HG03060 (cell line): ENCODE results near the gene POFUT2.
"Not testable (repeated sequence)": the region's sequence is repeated elsewhere in the genome, so short reads cannot be mapped to it uniquely, and the experiment has no call there.

Experiments
- ATAC-seq: cut with Tn5 transposase; IDR thresholded peaks from one replicate; pipeline ENCODE4 v1.9.1; 2021; ENCODE audit warnings: low read depth, moderate number of reproducible peaks; ENCODE audit not compliant: unreplicated experiment

POFUT2 gene

DNA sequence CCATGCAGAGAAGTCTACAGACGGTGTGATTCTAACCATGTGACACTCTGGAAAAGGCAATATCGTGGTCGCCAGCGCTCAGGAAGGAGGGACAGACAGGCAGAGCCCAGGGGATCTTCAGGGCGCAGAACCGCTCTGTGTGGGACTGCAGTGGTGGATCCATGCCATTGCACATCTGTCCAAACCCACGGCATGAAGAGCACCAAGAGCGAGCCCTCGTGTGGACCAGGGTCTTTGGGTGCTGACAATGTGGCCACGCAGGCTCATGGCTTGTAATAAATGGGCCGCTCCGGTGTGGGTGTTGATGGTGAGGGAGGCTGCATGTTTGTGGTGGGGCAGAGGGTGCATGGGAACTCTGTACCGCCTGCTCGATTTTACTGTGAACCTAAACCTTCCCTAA, 25.3 kb upstream of the POFUT2 start:
- ATAC-seq: no peak

DNA sequence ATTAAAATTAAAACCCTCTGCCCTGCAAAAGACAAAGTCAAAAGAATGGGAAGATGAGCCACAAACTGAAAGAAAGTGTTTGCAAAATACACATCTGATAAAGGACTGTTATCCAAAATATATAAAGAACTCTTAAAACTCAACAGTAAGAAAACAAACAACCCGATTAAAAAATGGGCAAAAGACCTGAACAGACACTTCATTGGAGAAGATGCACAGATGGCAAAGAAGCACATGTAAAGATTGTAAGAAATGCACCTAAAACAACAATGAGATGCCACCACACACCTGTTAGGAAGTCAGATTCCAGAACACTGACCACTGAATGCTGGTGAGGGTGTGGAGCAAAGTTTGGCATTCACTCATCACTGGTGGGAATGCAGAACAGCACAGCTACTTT, 24.6 kb upstream of the POFUT2 start:
- ATAC-seq: no peak

DNA sequence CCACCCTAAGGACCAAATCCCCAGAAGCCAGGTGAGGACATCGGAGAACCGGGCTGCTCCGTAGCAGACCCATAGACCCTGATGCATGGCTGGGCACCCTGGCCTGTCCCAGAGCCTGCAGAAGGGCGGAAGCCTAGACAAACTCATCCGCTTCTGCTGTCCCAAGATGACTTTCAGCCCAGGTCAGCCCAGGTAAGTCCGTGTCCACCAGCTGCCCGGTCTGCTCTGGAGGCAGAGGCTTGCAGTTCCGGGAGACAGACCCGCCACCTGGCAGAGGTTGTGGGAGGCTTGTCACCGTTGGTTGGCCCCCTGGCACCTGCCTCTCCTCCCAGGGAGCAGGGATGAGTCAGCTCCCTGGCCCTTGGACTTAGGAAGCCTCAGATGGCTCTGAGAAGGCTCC, 22.8 kb upstream of the POFUT2 start:
- ATAC-seq: no peak

DNA sequence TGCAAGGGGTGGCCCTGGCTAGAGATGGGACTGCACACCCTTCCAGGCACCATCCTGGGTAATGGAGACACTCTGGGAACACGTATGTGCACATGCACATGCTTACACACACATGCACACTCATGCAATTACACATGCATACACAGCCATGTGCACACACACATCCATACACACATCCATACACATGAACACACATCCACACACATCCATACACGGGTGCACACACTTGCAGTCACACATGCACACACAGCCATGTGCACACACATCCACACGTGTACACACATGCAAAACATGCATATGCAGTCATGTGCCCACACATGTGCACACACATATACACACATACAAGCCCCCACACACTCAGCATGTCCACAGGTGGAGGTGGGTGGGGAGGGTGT, 22.3 kb upstream of the POFUT2 start:
- ATAC-seq: no peak

DNA sequence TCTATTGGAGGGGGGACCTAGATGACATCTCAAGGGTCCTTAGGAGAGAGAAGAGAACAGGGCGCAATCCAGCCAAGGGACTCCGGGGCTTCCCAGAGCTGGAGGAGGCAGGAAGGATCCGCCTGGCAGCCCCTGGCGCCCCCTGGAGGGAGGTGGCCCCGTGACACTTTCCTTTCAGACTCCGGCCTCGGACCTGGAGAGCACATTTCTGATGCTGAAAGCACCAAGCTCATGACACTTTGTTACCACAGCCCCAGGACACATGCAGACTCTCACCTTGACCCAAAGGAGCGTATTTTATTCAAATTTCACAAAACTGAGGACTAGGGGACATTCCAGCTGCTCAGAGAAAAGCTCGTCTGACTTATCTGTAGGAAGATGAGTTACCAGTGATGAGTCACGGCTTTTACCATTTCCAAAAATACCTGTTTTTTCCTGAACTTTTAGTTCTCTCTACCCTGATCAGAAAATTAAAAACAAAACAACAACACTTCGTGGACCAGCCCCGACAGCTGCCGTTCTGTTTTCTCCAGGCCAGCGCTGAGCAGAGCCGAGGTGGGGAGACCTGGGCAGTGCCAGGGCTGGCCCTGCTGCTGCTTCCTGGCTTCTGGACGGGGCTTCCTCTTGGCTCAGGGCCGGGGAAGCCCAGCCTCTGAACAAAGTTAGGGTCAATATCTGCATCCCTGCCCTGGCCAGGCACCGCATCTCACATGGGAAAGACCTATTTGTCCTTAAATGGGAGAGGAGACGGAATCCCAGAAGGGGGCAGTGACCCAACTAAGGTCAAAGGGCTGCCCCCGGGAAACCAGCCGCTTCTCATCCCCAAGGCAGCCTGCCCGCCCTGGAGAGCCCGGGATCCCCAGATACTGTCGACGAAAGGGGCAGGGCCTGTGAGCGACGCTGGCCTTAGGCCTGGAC, 21.6 kb upstream of the POFUT2 start:
- no peak for ATAC-seq

DNA sequence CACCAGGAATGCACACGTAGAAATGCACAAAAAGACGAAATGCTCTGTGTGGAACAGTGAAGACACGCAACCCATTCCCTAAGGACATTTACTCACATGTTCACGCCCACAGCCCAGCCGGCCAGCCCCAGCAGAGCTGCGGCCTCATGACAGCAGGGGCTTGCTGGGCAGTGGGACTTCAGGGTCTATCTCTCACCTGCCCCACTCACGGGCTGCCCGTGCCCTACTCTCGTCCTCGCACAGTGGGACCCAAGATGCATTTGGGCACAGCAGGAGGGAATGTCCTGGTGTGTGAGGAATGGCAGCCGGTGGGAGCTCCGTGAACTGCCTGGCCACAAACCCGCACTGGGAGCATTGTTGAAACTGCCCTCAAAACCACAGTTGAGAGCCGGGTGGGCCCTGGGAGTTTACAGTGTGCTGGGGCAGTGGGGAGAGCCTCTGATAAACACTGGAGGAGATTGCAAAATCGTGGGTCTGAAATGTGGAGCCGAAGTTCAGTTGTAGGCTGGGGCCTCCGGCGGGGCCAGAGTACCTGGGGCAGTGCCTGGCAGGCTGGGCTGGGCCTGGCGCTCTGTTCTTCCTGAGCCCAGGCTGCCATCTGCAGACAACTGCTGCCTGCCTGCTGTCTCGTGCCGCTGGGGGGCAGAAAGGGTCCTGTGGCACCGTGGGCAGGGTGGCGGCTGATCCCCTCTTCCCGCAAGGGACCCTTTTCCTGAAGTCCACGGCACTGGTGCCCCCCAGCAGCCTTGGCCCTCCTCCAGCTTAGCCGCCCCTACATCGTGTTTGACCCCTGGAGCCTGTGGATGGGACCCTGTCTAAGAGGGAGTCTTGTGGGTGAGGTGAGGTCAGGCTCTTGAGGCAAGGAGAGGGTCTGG, 20.7 kb upstream of the POFUT2 start:
- ATAC-seq: no peak

DNA sequence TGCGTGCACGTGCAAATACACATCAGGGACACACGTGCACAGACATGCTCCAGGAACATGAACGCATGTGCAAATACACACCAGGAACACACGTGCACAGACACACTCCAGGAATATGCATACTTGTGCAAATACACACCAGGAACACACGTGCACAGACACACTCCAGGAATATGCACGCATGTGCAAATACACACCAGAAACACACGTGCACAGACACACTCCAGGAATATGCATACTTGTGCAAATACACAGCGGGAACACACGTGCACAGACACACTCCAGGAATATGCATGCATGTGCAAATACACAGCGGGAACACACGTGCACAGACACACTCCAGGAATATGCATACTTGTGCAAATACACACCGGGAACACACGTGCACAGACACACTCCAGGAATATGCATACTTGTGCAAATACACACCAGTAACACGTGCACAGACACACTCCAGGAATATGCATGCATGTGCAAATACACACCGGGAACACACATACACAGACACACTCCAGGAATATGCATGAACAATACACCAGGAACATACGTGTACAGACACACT, 20.0 kb upstream of the POFUT2 start:
- not testable (repeated sequence) for ATAC-seq

DNA sequence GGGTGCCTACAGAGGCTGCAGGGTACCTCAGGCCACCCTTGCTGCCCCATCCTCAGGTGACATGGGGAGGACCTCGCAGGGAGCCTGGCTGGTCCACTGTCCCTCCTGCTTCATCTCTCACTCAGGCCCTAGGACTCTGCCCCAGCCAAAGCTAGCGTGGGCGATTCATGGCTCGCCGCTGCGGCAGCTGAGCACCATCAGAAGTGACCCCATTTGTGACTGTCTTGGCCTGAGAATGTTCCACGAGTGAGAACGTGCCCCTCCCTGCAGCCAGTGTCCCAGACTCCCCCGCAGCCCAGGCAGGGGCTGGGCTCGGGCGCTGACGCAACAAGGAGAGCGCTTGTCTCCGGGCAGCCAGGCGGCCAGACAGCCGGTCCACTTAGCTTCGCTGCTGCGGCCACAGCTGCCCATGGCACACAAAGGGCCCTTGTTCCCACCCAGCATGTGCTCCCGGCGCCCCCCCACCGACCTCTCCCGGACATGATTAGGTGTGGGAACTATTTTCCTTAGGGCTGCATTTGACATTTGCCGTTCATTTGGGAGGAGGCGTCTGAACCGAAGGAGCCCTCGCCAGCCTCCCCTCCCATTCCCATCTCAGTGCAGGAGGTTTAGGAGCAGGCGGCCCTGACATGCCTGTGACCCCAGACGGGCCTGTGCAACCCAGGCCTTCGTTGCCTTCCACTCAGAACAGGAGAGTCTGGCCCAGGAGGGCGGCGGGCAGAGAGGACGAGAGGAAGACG, 19.3 kb upstream of the POFUT2 start:
- ATAC-seq: no peak

DNA sequence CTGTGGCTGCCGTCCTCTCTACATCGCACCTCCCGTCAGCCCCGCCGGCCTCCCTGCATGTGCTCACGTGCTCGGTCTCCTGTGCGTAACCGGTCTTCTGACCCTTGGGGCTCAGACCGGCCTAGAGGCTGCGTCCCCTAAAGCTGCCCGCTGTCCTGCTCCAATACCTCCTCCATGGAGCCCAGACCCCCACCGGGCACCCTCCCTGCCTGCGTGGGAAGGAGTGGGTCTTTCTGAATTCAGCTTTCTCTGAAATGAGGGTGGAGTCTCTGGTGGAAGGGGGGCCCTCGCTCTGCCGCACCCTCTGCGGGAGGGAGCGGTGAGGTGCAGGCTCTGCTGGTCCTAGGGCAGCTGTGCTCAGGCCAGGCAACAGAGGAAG, 18.7 kb upstream of the POFUT2 start:
- ATAC-seq: no peak

DNA sequence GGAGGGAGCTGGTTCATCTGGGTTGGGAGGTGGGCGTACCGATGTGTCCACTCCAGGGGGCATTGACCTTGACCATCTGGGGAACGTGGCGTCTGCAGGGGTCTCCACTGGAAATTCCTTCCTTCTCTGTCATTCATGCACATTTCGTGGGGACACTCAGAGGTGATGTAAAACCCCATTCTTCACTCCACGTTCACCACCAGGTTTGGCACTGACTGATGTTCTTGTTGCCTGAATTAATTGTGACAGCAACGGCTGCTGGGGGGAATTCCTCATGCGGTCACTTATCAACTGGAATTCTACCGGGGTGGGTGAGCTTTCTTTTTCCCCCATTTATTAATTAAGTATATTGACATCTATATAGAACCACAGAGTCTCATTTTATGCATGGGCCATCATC, 18.1 kb upstream of the POFUT2 start:
- no peak for ATAC-seq

DNA sequence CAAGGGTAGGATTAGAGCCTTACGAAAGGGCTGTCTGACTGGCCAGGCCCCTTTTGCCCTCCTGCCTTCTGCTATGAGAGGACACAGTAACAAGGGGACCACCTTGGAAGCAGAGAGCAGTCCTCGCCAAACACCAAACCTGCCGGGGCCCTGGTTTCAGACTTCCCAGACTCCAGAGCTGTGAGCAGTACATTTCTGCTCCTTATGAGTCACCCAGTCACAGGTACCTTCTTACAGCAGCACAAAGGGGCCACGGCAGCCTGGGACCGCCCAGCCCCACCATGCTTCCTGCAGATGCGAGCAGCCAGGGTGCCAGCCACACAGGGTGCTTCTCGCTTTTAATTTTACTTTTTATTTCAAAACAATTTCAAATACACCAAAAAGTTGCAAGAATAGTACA, 17.2 kb upstream of the POFUT2 start:
- ATAC-seq: no peak

DNA sequence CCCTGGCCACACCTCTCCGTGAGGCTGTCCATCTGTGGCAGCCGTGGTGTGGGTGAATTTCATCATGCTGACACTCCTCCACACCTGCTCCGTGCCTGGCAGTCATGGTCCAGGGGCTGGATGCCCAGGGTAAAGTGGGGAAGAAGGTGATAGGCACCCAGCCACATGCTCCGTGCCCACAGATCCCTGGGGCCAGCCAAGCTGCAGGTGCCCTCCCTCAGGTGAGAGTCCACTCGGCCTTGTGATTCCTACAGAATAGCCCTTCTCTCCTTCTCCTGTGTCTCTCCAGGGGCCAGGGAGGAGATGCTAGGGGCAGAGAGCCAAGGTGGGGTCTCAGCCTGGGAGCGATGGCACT, 16.8 kb upstream of the POFUT2 start:
- ATAC-seq: no peak

DNA sequence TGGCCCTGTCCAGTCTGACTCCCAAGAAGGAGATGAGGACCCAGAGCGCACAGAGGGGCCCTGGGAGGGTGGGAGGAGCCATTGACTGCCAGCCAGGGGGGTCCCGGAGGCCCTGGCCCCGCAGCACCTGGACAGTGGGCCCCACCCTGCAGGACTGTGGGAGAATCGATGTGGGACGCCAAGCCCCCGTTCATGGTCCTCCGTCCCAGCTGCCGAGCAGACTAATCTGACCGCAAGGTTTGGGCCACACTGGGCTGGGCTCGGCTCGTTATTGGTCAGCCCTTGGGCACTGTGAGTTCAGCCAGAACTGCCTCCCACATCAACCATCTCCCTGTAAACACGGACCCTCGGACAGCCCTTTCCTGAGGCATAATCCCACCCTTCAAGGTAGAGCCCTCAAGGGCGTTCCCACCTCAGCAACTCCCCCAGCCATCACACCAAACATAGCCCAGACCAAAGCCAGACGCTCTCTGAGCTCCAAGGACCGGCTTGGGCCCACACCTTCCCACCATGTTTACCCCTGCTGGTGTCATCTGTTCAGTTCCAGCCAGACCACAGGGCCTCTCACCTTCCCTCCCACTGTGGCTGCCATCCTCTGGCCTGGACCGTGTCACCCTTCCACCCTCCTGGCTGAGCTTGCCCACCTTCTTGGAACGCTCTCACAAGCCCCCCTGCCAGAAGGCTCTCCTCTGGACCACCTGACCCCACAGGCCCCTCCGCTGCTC, 16.2 kb upstream of the POFUT2 start:
- no peak for ATAC-seq

DNA sequence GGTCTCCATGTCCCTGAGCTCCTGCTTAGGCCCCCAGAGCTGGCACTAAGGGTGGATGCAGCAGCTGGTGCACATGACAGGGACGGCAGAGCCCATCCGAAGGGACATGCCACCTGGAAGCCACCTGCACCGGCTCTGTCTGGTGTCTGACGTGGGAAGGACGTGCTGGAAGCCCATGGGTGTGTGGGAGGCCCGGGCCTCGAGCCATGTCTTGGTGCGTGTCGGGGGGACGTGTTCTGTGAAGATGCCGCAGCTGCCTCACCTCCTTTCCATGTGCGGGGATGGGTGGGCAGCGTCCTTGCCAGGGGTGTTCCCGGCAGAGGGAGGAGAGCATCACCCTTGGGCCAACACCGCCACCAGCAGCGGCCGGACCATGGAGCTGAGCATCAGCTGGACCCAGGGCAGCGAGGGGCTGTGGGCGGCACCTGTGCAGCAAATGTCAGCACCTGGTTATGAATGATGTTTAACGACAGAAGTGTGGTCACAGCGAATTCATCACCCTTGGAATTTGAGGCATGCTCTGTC, 15.5 kb upstream of the POFUT2 start:
- no peak for ATAC-seq

DNA sequence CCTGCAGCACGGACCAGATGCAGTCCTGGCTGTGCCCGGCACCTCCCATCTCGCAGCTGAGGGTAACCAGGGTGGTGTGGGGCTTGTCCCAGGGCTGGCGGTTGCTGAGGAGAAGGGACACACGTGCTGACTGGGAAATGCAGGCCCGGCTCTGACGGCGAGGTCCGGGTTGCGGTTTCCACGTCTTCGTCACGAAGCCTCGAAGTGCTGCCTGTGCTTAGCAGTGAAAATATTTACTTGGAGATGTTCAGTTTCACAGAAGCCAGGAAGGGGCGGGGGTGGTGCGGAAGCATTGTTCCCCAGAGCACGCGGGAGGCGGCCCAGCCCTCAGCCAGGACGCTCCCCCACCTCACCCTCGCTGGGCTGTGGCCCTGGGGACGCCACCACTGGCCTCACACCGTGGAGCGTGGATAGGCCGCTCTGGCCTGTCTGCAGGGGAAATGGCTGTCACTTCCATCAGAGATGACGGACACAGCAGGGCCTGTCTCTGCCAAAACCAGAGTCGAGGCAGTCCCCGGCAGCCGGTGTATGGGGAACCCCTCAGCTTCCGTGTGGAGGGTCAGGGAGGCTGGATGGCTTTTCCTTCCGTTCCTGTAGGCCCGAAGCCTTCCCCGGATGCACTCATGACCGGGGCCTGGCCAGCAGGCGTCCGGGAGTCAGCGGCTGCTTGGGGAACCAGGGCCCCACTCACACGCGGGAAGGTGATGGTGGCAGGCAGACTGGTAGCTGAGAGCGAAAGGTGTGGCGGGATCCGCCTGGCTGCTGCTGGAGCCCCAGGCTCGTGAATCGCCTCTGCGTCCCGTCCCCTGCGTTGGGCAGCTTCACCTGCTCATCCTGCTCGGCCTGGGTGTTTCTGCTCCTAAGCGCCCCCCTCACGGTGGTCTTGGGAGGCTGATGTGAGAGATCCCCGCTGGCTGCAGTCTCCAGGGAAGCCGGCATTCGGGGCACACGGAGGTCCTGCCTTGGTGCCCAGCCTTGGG, 14.7 kb upstream of the POFUT2 start:
- ATAC-seq: no peak

DNA sequence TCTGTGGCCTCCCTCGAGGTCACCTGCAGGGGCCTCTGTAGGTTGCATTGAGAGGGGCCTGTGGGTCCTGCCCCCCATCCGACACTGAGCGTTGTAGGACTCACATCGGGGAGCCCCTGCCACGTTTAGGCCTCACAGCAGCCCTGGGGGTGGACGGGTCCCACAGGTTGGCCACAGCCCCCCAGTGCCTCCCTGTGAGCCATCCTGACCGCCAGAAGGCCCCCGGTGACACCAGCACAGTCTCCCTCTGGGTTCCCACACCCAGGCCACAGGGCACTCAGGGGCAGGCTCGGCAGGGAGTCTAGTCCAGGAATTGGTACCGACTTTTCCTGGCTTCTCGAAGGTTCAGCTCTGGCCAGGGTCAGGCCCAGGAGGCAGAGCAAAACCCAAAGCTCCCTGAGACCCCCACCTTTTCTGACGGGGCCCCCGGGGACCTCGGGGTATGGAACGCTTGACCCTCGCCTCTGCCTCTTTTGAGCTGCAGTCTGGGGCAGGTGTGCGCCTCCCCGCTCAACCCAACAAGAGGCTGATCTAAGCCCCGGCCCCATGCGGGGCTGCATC, 13.9 kb upstream of the POFUT2 start:
- ATAC-seq: no peak

DNA sequence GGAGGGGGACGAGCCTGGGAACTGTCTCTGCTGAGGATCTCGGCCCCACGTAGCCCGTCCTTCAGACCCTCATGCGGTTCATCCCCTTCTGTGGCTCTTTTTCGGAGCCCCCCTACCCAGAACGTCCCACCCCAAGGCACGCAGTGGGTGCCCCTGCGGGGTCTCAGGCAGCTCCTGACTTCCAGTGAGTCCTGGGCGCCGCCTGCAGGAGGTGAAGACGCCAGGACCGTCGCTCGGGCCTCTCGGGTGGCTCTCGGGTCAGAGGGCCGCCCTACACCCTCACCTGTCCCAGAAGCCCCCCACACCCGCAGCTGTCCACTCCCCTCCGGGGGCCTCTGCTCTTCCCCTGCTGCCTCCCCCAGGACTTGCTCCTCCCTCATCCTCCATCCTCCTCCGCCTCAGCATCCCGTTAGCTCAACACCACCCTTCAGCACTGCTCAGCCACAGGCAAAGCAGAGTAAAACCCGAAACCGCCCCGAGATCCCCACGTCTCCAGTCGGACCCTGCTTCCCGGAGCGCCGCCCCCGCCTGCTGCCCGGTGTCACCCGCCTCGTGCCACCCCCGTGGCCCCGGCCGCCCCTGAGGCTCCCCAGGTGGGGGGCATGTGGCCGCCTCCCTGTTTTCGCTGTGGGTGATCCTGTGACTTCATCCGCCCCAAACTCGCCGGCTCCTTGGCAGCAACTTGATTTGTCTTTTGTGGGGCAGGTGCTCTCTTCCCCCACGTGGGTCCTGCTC, 13.3 kb upstream of the POFUT2 start:
- ATAC-seq: no peak
